ENCODE results near the gene TARM1.

- no peak for TF ChIP-seq CTCF (IDR thresholded peaks at IDR 0.05; ENCODE audit: low read depth, low read length)
- no peak for TF ChIP-seq MYC (IDR thresholded peaks at IDR 0.05; ENCODE audit: low read depth, low read length)
- no peak for TF ChIP-seq POLR2A (IDR thresholded peaks at IDR 0.05; ENCODE audit: extremely low read depth, insufficient read length)
- no peak for TF ChIP-seq MAX (IDR thresholded peaks at IDR 0.05; ENCODE audit: low read depth, low read length)
Observed at GRCh38 chr19:54047616-54048015, 33.5 kb downstream of the TARM1 start.

Data from NB4 (cell line).